GM12892 (cell line): Measurements from ENCODE around the gene KCNMA1.

Experiments
- POLR2AphosphoS5 ChIP-seq: IDR thresholded peaks from 2 replicates; pipeline ENCODE4 v1.6.1; 2011; ENCODE audit warnings: low read depth, low read length, control low read depth
- TAF1 ChIP-seq: IDR thresholded peaks from 2 replicates; pipeline ENCODE4 v1.6.1; 2011; ENCODE audit warnings: low read depth, mild to moderate bottlenecking, control low read depth, low read length, borderline replicate concordance

DNA sequence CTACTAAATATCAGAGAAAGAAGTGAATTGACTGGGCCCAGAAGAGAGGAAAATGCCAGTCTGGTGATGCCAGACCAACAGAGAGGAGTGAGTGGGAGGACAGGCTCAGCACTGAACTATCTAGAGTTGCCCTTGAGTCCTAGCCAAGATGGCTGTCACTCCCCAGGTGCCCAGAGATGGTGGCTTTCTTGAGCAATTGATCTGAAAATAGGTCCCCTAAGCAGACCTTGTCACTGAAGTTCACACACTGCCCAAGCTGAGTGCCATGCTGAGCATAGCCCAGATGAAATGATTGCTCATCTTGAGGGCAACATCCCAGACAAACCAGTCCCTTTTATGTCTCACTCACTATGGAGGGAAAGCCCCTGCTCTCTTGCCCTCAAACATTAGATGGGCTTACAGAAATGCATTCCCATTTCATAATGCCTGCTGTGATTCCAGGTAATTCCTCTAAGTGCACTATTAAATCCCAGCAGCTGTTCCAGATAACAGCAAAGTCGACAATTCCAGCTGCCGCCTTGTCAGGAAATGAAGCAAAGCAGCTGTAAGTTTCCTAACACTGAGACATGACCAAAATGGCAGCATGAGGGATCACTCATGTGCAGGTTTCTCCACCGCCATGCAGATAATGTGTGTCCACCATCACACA lies 329.4 kb downstream of the KCNMA1 start:
- TF ChIP-seq TAF1 (no peak), POLR2AphosphoS5 (no peak)
